HG02678 (cell line): ENCODE measurements around the gene C14orf132.

Experiments
- ATAC-seq: cut with Tn5 transposase; IDR thresholded peaks from one replicate; pipeline ENCODE4 v1.9.1; 2021; ENCODE audit warnings: mild to moderate bottlenecking, moderate library complexity; ENCODE audit not compliant: unreplicated experiment

C14orf132 gene

GRCh38 chr14:96117101-96117897 is 78.1 kb downstream of the C14orf132 start:
- no peak for ATAC-seq

DNA sequence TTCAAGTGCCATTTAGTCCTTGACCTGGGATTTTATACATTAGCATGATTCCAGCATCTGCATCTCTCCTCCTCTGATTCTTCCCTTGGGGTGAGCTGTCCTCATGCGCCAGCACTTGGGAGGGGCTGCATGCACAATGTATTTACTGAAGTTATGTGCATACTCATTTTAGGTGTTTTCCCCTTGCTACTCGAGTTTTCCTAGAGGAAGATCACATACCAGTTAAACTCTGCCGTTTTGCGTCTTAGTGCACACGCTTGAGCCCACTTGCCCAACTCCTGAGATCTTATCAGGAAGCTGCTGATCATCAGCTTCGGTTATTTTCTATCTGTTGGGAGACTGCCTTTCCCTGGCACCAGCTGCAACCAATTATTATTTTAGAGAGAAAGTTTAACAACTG is 78.8 kb downstream of the C14orf132 start:
- ATAC-seq: no peak

- no peak for ATAC-seq
Observed at GRCh38 chr14:96118391-96118790, 79.2 kb downstream of the C14orf132 start.

DNA sequence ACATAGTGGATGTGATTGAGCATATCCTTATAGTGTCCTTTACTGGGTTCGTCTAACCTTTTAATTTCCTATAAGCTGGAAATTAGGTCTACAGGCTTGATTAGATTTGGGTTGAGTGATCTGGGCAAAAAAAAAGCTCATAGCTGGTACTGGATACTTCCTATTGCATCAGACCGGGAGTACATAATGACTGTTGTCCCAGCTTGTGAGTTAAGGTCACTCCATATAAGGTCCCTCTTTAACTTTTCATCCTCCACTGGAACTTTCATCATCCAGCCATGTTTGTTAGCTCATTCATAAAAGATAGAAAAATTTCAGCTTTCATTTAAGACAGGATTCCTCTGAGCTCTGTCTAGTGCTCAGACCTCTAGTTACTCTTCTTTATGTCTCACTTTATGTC is 80.8 kb downstream of the C14orf132 start:
- no peak for ATAC-seq

GRCh38 chr14:96120392-96120791 is 81.2 kb downstream of the C14orf132 start:
- no peak for ATAC-seq

GRCh38 chr14:96120941-96121340 is 81.8 kb downstream of the C14orf132 start:
- no peak for ATAC-seq

DNA sequence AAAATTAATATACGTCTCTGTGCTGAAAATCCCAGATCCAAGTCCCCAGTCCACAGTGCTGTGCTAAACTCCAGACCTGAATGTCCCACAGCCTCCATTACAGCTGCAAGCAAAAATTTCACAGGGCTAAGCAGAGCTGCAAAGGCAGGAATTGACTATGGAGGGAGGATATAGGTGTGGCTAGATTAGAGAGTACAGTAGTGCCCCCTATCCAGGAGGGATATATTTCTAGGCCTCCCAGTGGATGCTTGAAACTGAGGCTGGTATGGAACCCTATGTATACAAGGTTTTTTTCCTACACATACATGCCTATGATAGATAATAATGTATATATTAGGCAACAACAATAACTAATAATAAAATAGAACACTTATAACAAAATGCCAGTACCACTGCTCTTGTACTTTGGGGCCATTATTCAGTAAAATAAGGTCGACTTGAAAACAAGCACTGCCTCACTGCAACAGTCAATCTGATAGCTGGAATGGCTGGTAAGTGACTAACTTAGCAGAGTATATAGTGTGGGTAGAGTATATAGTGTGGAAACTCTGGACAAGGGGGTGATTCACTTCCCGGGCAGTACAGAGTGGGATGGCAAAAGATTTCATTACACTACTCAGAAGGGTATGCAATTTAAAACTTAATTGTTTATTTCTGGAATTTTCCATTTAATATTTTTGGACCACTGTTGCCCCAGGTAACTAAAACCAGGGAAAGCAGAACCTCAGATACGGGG is 82.7 kb downstream of the C14orf132 start:
- ATAC-seq: no peak

- ATAC-seq: no peak
Observed at GRCh38 chr14:96122496-96122895, 83.3 kb downstream of the C14orf132 start.

- ATAC-seq: no peak
Observed at GRCh38 chr14:96125536-96125935, 86.4 kb downstream of the C14orf132 start.

- no peak for ATAC-seq
Observed at GRCh38 chr14:96126339-96126782, 87.2 kb downstream of the C14orf132 start.

DNA sequence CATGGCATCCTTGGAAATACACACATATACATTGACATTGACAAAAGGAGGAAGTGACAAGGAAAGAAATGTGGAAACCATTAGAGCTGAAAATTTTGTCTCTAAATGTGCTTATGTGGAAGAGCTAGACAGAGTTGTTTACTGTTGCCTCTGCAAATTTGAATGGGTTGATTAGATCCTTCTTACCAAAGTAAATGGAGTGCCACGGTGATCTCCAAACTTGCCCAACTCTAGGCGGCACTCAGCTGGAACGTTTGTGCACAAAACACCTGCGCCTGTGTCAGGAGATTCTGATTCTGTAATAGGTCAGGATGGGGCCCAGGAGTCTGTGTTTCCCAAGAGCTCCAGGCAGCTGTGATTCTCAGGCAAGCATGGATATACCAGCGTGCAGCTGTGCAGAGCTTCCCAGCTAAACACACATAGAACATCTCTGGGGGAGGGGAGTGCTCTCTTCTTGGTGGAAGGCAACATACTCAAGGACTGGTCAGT is 87.7 kb downstream of the C14orf132 start:
- no peak for ATAC-seq

- ATAC-seq: no peak
Observed at GRCh38 chr14:96129128-96129736, 90.1 kb downstream of the C14orf132 start.

GRCh38 chr14:96130391-96130790 is 91.2 kb downstream of the C14orf132 start:
- ATAC-seq: no peak

GRCh38 chr14:96130854-96131253 is 91.7 kb downstream of the C14orf132 start:
- no peak for ATAC-seq

GRCh38 chr14:96131836-96132235 is 92.7 kb downstream of the C14orf132 start:
- no peak for ATAC-seq

DNA sequence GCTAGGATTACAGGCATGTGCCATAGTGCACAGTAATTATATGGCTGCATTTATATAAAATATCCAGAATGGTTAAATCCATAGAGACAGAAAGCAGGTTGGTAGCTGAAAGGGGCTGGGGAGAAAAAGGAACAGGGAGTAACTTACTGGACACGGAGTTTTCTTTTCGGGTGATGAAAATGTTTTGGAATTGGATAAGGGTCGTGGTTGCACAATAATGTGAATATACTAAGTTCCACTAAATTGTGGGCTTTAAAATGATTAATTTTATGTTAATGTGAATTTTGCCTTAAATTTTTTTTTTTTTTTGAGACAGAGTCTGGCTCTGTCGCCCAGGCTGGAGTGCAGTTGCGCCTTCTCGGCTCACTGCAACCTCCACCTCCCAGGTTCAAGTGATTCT is 95.3 kb downstream of the C14orf132 start:
- ATAC-seq: no peak

DNA sequence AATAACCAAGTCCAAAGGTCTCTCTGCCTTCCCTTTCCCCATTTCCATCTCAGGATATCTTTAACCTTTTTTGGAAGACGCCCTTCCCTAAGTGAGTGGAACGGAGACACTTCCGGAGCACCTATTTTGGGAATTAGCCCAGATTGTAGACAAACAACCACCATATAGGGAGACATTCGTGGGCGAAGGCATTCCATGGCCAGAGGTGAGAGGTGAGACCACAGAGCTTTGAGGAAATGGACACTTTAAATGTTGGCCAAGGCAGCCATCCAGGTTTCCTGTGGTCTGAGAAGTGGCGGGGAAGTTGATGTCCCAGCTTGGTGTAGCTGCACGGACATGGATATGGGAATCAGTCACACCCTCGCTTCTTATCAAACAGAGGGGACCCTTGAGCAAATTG is 96.1 kb downstream of the C14orf132 start:
- ATAC-seq: no peak

DNA sequence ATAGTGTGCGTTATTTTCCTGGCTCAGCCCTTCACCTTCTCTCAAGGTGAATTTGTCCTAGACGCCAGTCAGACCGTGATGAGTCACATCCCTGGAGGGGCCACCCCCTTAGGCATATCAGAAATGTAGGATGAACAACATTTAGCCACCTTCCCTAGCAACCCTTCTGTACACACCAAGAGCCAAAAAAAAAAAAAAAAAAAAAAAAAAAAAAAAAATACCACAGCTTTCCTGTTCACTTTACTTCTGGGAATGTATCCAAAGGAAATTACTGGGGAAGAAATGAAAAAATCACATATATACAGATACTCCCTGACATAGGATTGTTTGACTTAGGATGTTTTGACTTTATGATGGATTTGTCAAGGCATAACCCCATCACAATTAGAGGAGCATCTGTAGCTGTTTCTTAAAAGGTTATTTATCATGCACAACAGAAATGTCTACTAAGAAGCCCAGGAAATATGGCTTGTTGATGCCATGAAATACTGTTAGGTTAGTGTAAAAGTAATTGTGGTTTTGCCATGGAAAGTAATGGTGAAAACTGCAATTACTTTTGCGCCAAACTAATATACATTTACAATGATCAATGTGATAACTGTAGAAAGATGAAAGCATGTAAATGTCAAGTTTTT is 97.3 kb downstream of the C14orf132 start:
- ATAC-seq: no peak

- no peak for ATAC-seq
Observed at GRCh38 chr14:96138241-96138640, 99.1 kb downstream of the C14orf132 start.

DNA sequence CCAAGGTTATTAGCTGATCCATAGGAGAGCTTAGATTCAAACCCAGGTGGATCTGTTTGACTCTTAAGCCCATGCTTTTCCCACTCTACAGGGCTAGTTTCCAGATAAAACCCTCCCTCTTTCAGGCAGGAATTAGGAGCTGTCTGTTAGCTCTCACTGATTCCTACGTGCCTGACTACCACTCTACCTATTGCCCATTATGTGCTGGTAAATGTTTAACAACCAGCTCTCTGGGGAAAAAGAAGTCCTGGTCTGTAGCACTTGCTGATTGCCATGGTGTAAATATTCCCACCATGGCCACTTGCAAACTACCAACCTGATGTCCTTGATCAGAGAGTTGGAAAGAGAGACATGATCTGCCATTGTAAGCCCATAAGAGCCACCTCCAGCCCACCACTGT is 100.0 kb downstream of the C14orf132 start:
- no peak for ATAC-seq

GRCh38 chr14:96139879-96140278 is 100.7 kb downstream of the C14orf132 start:
- ATAC-seq: no peak
